HUES6 (cell line): Measurements from ENCODE around the gene ISX.

Experiments used
- H3K27ac ChIP-seq: 2 replicates; pipeline ENCODE4 v1.7.0; 2013; ENCODE audit warnings: low read depth, mild to moderate bottlenecking, low read length, inconsistent platforms
- H3K27me3 ChIP-seq: 2 replicates; pipeline ENCODE4 v1.6.1; 2013; ENCODE audit warnings: low read length; ENCODE audit not compliant: control insufficient read depth, insufficient read depth
- H3K36me3 ChIP-seq: 2 replicates; pipeline ENCODE4 v1.6.1; 2013; ENCODE audit warnings: low read length; ENCODE audit not compliant: control insufficient read depth, insufficient read depth
- H3K4me1 ChIP-seq: 2 replicates; pipeline ENCODE4 v1.6.1; 2013; ENCODE audit warnings: low read length; ENCODE audit not compliant: control insufficient read depth, insufficient read depth
- H3K4me3 ChIP-seq: 2 replicates; pipeline ENCODE4 v1.5.1; 2013; ENCODE audit warnings: low read depth, low read length
- H3K9ac ChIP-seq: one replicate; pipeline ENCODE4 v1.6.1; 2013; ENCODE audit warnings: mild to moderate bottlenecking, low read length
- H3K9me3 ChIP-seq: 2 replicates; pipeline ENCODE4 v1.6.1; 2013; ENCODE audit warnings: low read depth, low read length; ENCODE audit not compliant: control insufficient read depth, insufficient read depth

ISX gene

DNA sequence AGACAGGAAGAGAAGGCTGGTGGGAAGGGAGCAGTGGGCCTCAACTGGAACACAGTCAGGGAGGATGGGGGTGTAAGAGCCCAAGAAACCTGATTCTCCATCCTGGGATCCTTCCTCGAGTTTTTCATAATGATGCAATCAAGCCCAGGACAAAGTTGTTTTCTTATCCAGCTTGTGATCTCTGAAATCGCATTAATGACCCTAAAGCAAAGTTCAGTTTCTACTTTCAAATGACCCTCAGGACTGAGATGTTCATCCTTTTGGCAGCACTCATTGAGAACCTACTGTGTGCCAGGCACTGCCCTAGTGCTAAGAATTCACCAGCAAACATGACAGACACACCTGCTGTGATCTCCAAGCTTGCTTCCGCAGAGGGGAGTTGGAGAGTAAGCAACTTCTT is 45.3 kb downstream of the ISX start:
- no peak overlapping the region for H3K9ac ChIP-seq
- no peak overlapping the region for H3K4me3 ChIP-seq
- H3K27ac ChIP-seq, result no peak overlapping the region
- no peaks in the 10 kb centered on the region for H3K9me3 ChIP-seq
- no peaks in the 10 kb centered on the region for H3K36me3 ChIP-seq
- H3K4me1 ChIP-seq, result no peaks in the 10 kb centered on the region
- peaks cover 47% of the 10 kb centered on the region; the same call in 1 of the 2 replicates for H3K27me3 ChIP-seq

DNA sequence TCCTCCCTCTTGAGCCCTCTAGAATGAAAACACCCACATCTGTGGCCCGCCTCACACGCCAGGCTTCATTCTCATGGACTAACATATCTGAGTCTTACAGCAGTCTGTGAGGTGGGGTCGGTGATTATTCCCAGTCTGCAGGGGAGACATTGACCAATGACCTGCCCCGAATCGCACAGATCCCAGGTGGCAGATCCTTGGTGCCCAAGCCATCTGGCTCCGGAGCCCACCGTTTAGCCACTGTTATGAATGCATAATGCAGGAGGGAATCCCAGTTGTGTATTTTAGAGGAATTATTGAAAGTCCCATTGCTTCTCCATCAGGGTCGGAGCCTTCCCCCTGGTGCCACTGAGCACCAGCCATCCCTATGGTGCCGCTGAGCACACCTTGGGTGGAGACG is 47.4 kb downstream of the ISX start:
- no peak overlapping the region for H3K9ac ChIP-seq
- no peaks in the 10 kb centered on the region for H3K4me1 ChIP-seq
- no peaks in the 10 kb centered on the region for H3K36me3 ChIP-seq
- no peaks in the 10 kb centered on the region for H3K9me3 ChIP-seq
- H3K27me3 ChIP-seq, result peaks cover 48% of the 10 kb centered on the region; the same call in 1 of the 2 replicates
- no peak overlapping the region for H3K27ac ChIP-seq
- no peak overlapping the region for H3K4me3 ChIP-seq

DNA sequence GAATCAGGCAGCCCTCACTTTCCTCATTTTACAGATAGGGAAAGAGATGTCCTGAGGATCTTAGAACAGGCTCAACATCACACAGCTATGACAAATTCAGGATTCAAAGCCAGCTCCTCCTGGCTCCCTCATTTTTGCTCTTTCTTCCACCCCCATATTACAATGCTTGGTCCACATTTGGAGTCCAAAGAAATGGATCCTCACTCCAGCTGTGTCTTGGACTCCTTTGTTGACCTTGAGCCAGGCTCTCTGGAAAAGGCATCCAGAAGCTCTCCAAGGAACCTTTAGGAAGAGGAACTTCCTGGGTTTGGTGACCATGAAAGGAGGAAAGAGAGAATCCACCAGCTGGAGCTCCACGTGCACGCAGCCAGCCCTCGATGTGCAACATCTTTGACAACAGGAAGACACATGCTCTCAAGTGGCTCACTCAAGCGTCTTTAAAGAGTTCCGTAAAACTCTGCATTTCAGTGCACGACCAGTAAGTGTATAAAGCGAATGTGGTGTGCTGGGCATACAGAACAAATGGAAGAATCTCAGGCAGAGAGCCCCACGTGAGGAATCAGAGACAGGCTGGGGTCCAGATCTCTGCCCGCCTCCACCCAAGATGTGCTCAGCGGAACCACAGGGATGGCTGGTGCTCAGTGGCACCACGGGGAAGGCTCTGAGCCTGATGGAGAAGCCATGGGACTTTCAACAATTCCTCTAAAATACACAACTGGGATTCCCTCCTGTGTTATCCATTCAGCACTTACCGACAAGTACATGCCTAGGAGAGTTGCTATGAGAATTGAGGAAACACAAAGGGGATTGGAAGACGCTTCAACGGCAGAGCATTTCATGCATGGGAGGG is 48.4 kb downstream of the ISX start:
- Histone ChIP-seq H3K27ac (no peak overlapping the region), H3K4me1 (no peaks in the 10 kb centered on the region), H3K36me3 (no peaks in the 10 kb centered on the region), H3K9ac (no peak overlapping the region), H3K27me3 (peaks cover 43% of the 10 kb centered on the region; the same call in 1 of the 2 replicates), H3K9me3 (no peaks in the 10 kb centered on the region), H3K4me3 (no peak overlapping the region)

DNA sequence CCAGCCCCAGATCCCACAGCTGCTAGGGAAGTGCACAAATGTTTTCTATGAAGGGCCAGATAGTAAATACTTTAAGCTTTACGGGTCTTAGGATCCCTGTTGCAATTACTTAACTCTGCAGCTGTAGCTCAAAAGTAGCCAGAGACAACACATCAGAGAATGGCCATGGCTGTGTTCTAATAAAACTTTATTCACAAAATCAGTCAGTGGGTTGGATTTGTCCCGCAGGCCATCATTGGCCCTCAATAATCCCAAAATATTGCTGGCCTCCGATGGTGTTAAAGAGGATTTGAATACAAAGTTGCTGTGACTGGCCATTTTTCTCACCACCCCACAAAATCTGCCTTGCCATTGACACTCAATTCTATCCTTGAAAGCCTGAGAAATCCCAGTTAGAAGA is 49.6 kb downstream of the ISX start:
- Histone ChIP-seq H3K4me3 (no peak overlapping the region), H3K9me3 (no peaks in the 10 kb centered on the region), H3K27ac (no peak overlapping the region), H3K9ac (no peak overlapping the region), H3K4me1 (no peaks in the 10 kb centered on the region), H3K36me3 (no peaks in the 10 kb centered on the region), H3K27me3 (peaks cover 42% of the 10 kb centered on the region; the same call in 1 of the 2 replicates)

DNA sequence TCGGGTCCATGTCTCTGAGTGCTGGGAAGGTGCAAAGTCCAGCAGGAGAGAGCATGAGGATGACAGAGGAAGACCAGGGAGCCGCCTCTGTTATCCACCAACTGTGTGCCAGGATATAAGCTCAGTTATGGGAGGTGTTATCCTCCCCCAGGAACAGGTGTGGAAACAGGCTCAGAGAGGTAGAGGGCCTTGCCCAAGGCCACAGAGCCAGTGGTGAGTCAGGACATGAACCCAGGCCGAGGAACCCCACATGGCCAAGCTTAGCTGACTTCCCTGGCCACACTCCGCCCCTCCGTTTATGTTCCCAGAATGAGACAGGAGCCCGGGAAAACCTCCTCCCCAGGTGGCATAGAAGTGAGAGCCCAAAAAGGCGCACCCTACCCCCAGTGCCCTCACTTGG is 50.3 kb downstream of the ISX start:
- Histone ChIP-seq H3K9ac (no peak overlapping the region), H3K9me3 (no peaks in the 10 kb centered on the region), H3K36me3 (no peaks in the 10 kb centered on the region), H3K4me1 (no peaks in the 10 kb centered on the region), H3K4me3 (no peak overlapping the region), H3K27ac (no peak overlapping the region), H3K27me3 (peaks cover 43% of the 10 kb centered on the region; the same call in 1 of the 2 replicates)

DNA sequence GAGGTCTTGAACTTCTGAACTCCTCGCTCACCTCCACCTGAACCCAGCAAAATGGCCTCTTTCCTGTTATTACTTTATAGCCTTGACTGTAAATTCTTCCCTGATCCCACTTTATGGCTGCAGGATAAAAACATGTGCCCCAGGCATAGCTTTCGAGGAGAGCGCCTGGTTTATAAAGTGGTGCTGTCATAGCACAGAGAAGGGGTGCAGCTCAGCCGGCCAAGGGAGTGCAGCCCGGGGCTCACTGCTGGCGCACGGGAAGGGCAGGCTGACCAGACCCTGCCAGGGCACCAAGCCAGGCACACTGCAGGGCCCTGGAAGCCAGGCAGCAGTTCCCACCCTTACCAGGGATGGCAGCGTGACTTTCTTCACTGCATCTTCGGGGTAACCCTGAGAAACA is 50.9 kb downstream of the ISX start:
- Histone ChIP-seq H3K9ac (no peak overlapping the region), H3K4me1 (no peaks in the 10 kb centered on the region), H3K27ac (no peak overlapping the region), H3K9me3 (no peaks in the 10 kb centered on the region), H3K27me3 (peaks cover 41% of the 10 kb centered on the region; the same call in 1 of the 2 replicates), H3K4me3 (no peak overlapping the region), H3K36me3 (no peaks in the 10 kb centered on the region)

- Histone ChIP-seq H3K27me3 (peaks cover 37% of the 10 kb centered on the region; the same call in 1 of the 2 replicates), H3K4me1 (no peaks in the 10 kb centered on the region), H3K27ac (no peak overlapping the region)
Measured at GRCh38 chr22:35119494-35119893, 53.5 kb downstream of the ISX start.

DNA sequence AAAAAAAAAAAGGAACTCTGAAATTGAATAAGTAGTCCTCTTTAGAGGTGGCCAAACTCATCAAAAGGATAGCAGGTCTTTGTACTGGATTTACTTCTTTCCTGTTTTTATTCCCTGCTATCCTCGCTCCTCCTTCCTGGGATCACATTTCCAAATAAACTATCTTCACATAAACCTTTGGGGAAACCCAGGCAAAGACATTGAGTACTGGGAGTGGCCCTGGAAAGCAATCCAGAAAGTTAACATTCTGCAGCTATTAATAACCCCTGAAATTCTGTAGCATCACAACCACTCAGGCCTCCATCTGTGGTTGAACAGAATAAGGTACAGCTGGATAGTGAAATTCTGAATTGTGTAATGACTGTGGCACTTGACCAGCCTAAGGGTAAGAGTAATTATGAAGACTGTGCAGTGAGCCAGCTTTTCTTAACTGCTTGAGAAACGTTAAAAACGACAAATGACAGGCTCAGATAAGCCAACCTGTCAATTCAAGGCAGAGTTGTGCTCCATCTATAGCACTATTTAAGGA is 58.8 kb downstream of the ISX start:
- no peaks in the 10 kb centered on the region for H3K36me3 ChIP-seq
- no peak overlapping the region for H3K9ac ChIP-seq
- H3K4me3 ChIP-seq, result no peak overlapping the region
- no peak overlapping the region for H3K27ac ChIP-seq
- peaks cover 59% of the 10 kb centered on the region; the same call in 1 of the 2 replicates for H3K27me3 ChIP-seq
- H3K4me1 ChIP-seq, result no peaks in the 10 kb centered on the region
- H3K9me3 ChIP-seq, result no peaks in the 10 kb centered on the region

More at GRCh38 chr22:35119494-35119893, 53.5 kb downstream of the ISX start:
- Histone ChIP-seq H3K9me3 (no peaks in the 10 kb centered on the region), H3K36me3 (no peaks in the 10 kb centered on the region), H3K9ac (no peak overlapping the region), H3K4me3 (no peak overlapping the region)

DNA sequence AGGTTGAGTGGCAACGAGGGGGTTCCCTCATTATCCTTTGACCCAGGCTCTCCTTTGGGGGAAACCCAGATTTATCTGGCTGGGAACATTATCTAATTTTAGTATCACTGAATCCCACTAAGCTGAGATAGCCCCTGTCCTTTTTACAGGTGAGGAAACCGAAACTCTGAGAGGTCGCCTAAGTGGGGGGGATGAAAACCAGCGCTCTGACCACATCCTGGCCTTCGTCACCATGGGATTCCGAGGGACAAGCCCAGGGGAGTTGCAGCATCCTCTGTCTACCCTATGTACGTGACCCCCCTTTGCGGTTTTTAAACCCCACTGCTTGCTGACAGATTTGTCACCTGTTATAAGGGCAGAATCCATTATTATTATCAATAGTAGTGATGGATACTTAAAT is 61.0 kb downstream of the ISX start:
- Histone ChIP-seq H3K4me1 (peaks cover 10% of the 10 kb centered on the region), H3K9me3 (no peaks in the 10 kb centered on the region), H3K4me3 (no peak overlapping the region), H3K9ac (no peak overlapping the region), H3K27me3 (peaks cover 67% of the 10 kb centered on the region; the same call in 1 of the 2 replicates), H3K36me3 (no peaks in the 10 kb centered on the region), H3K27ac (no peak overlapping the region)

GRCh38 chr22:35128637-35129036 is 62.7 kb downstream of the ISX start:
- Histone ChIP-seq H3K36me3 (no peaks in the 10 kb centered on the region), H3K4me1 (peaks cover 16% of the 10 kb centered on the region), H3K4me3 (no peak overlapping the region), H3K9me3 (no peaks in the 10 kb centered on the region), H3K27ac (no peak overlapping the region), H3K27me3 (peaks cover 80% of the 10 kb centered on the region; the same call in 1 of the 2 replicates), H3K9ac (no peak overlapping the region)

GRCh38 chr22:35131525-35132000 is 65.6 kb downstream of the ISX start:
- no peak overlapping the region for H3K9ac ChIP-seq
- H3K27me3 ChIP-seq, result peaks cover 85% of the 10 kb centered on the region; the same call in 1 of the 2 replicates
- H3K4me1 ChIP-seq, result peaks cover 35% of the 10 kb centered on the region

More at GRCh38 chr22:35131525-35132000, 65.6 kb downstream of the ISX start:
- H3K4me3 ChIP-seq, result no peak overlapping the region
- no peaks in the 10 kb centered on the region for H3K9me3 ChIP-seq
- H3K27ac ChIP-seq, result no peak overlapping the region
- no peaks in the 10 kb centered on the region for H3K36me3 ChIP-seq
